K562 (cell line): ENCODE data around the gene CPOX. TPM values are rescaled to one million over a fixed set of nuclear protein-coding genes. Genes with fewer than 3 reads are reported as not detected.

Experiments used
- ATAC-seq: fragments of 200-7000 bp; cut with Tn5 transposase; 3 replicates; pipeline ENCODE4 v1.9.1; 2020; ENCODE audit warnings: moderate library complexity
- BruUV-seq: library from RNA; stranded (reverse); fragments of 400-500 nt; replicated peaks from 2 replicates; lab custom pipeline; 2021; lab: Mats Ljungman, UMichigan
- CTCF ChIA-PET: fragments of 300-600 bp; formaldehyde crosslinking; extraction: SDS; loops from one replicate; lab custom pipeline; 2021; ENCODE audit warnings: low intra/inter-chr PET ratio; lab: Yijun Ruan, JAX
- POLR2A ChIA-PET: fragments of 300-600, 350-650 bp; sonication (Branson Sonifier 250); formaldehyde crosslinking; extraction: SDS; loops from one replicate; lab custom pipeline; 2021; ENCODE audit warnings: antibody characterized with exemption, inconsistent platforms; lab: Yijun Ruan, JAX
- DNase-seq, 4 experiments: peaks; one replicate each; pipeline versions ENCODE4 v3.0.0 to v3.0.0-alpha.2; 2011 to 2018; ENCODE audit warnings: low spot score in 3 of 4, mixed read lengths in 3 of 4; ENCODE audit errors: extremely low read depth in 1 of 4
- FAIRE-seq: peaks from 2 replicates; lab custom pipeline; 2011; peaks lifted over from hg19 to GRCh38; lab: Jason Lieb, UNC
- H2AFZ ChIP-seq: 2 replicates; pipeline ENCODE4 v1.6.0; 2011; ENCODE audit warnings: low read depth, low read length, control low read depth, inconsistent platforms
- H3K27ac ChIP-seq: fragments of 200-600 bp; 3 replicates; pipeline ENCODE4 v1.8.0; 2011; ENCODE audit warnings: low read depth, mild to moderate bottlenecking, control low read depth, inconsistent platforms, low read length, moderate library complexity, mixed read lengths; ENCODE audit errors: extremely low read depth
- H3K27me3 ChIP-seq, 2 experiments: fragments of 300-600 bp in 1 of 2; 2 replicates in 1 of 2; 3 replicates in 1 of 2; pipeline versions ENCODE4 v1.6.0 to v1.8.0; 2011; ENCODE audit warnings: inconsistent platforms in 2 of 2, low read length in 2 of 2, mild to moderate bottlenecking in 1 of 2, mixed read lengths in 1 of 2, moderate library complexity in 1 of 2; ENCODE audit not compliant: control insufficient read depth in 2 of 2, insufficient read depth in 2 of 2
- H3K36me3 ChIP-seq: fragments of 300-600 bp; 3 replicates; pipeline ENCODE4 v1.8.0; 2011; ENCODE audit warnings: mild to moderate bottlenecking, low read length, inconsistent platforms; ENCODE audit not compliant: control insufficient read depth, insufficient read depth
- H3K4me1 ChIP-seq, 2 experiments: fragments of 200-600 bp in 1 of 2; replicated peaks in 1 of 2; 2 replicates in 1 of 2; 3 replicates in 1 of 2; pipeline versions ENCODE4 v1.5.1 to v1.8.0; 2011; ENCODE audit warnings: inconsistent platforms in 2 of 2, low read length in 2 of 2, mild to moderate bottlenecking in 1 of 2, mixed read lengths in 1 of 2, moderate library complexity in 1 of 2; ENCODE audit not compliant: control insufficient read depth in 2 of 2, insufficient read depth in 2 of 2
- H3K4me2 ChIP-seq: 2 replicates; pipeline ENCODE4 v1.6.1; 2011; ENCODE audit warnings: low read length, control low read depth, inconsistent platforms, mixed read lengths; ENCODE audit not compliant: insufficient read depth
- H3K4me3 ChIP-seq: fragments of 200-600 bp; sonication (generic), shearing (Covaris generic); 2 replicates; pipeline ENCODE4 v1.5.1; 2016; ENCODE audit warnings: control low read depth, inconsistent platforms
- H3K79me2 ChIP-seq: fragments of 200-600 bp; 3 replicates; pipeline ENCODE4 v1.8.0; 2011; ENCODE audit warnings: low read length, inconsistent platforms; ENCODE audit not compliant: control insufficient read depth, insufficient read depth
- H3K9ac ChIP-seq, 2 experiments: 2 replicates each; pipeline versions ENCODE4 v1.6.0 to v1.6.1; 2011; ENCODE audit warnings: low read depth in 2 of 2, low read length in 2 of 2, control low read depth in 1 of 2, inconsistent platforms in 1 of 2, mild to moderate bottlenecking in 1 of 2, mixed read lengths in 1 of 2; ENCODE audit not compliant: insufficient read depth in 1 of 2
- H3K9me1 ChIP-seq: one replicate; pipeline ENCODE4 v1.6.0; 2011; ENCODE audit warnings: inconsistent platforms, mild to moderate bottlenecking, low read length, moderate library complexity; ENCODE audit not compliant: control insufficient read depth, insufficient read depth
- H3K9me3 ChIP-seq: replicated peaks from 2 replicates; pipeline ENCODE4 v1.5.1; 2011; ENCODE audit warnings: low read depth, low read length, inconsistent platforms; ENCODE audit not compliant: control insufficient read depth, insufficient read depth
- H4K20me1 ChIP-seq: replicated peaks from 2 replicates; pipeline ENCODE4 v1.6.1; 2011; ENCODE audit warnings: low read length, inconsistent platforms, mixed read lengths; ENCODE audit not compliant: control insufficient read depth, insufficient read depth
- DDX20 ChIP-seq: fragments of 450-650 bp; IDR thresholded peaks from 2 replicates; pipeline ENCODE4 v1.6.1; 2016; ENCODE audit warnings: missing genetic modification characterization, low read depth, mild to moderate bottlenecking, missing compliant biosample characterization, moderate library complexity
- FUS ChIP-seq: fragments of 200-400 bp; formaldehyde crosslinking; optimal IDR thresholded peaks from 2 replicates; pipeline ENCODE3; 2017; ENCODE audit warnings: low read depth, low read length
- GABPB2 ChIP-seq: fragments of 250-450 bp; sonication (Bioruptor Pico); conservative IDR thresholded peaks from 2 replicates; pipeline ENCODE4 v1.5.1; 2021; ENCODE audit warnings: mild to moderate bottlenecking
- GATAD2A ChIP-seq: fragments of 450-650 bp; IDR thresholded peaks from 2 replicates; pipeline ENCODE4 v1.6.1; 2017
- HDAC1 ChIP-seq, 2 experiments: fragments of 450-650 bp; IDR thresholded peaks; 2 replicates each; pipeline ENCODE4 v1.6.1; 2016 to 2017; ENCODE audit warnings: inconsistent platforms in 1 of 2, mild to moderate bottlenecking in 1 of 2, moderate library complexity in 1 of 2
- HOXB6 ChIP-seq: fragments of 250-450 bp; sonication (Bioruptor Pico); IDR thresholded peaks from 2 replicates; pipeline ENCODE4 v1.5.1; 2022; ENCODE audit warnings: mild to moderate bottlenecking, borderline replicate concordance
- POLR2AphosphoS2 ChIP-seq: IDR thresholded peaks from 2 replicates; pipeline ENCODE4 v1.6.1; 2012; ENCODE audit warnings: low read length, improper control_type of control experiment
- PPARD ChIP-seq: fragments of 250-450 bp; sonication (Bioruptor Pico); IDR thresholded peaks from 2 replicates; pipeline ENCODE4 v1.8.0; 2022; ENCODE audit warnings: inconsistent platforms, mild to moderate bottlenecking, moderate library complexity
- PREB ChIP-seq: sonication (generic); formaldehyde crosslinking; IDR thresholded peaks from 2 replicates; pipeline ENCODE4 v1.8.1; 2023; ENCODE audit warnings: mild to moderate bottlenecking, missing genetic modification reagents
- PTBP1 ChIP-seq: fragments of 200-400 bp; formaldehyde crosslinking; IDR thresholded peaks from 2 replicates; pipeline ENCODE4 v1.6.1; 2017; ENCODE audit warnings: low read depth, low read length
- SAFB ChIP-seq: fragments of 200-400 bp; formaldehyde crosslinking; IDR thresholded peaks from 2 replicates; pipeline ENCODE4 v1.6.1; 2017; ENCODE audit warnings: low read depth, low read length, borderline replicate concordance
- SAFB2 ChIP-seq: fragments of 200-400 bp; formaldehyde crosslinking; IDR thresholded peaks from 2 replicates; pipeline ENCODE4 v1.6.1; 2018; ENCODE audit warnings: borderline replicate concordance, low read length, low read depth, moderate library complexity; ENCODE audit not compliant: severe bottlenecking
- TCFL5 ChIP-seq: fragments of 250-450 bp; sonication (Bioruptor Pico); conservative IDR thresholded peaks from 2 replicates; pipeline ENCODE4 v1.6.1; 2021; ENCODE audit warnings: mild to moderate bottlenecking, moderate library complexity, matching md5 sums
- ZBTB17 ChIP-seq: fragments of 450-650 bp; formaldehyde crosslinking; IDR thresholded peaks from 2 replicates; pipeline ENCODE4 v1.4.0; 2020; ENCODE audit warnings: mild to moderate bottlenecking
- ZNF778 ChIP-seq: fragments of 450-650 bp; formaldehyde crosslinking; IDR thresholded peaks from 2 replicates; pipeline ENCODE4 v1.4.0; 2020; ENCODE audit warnings: mild to moderate bottlenecking, moderate library complexity
- WGBS: fragments of 100-300 bp; shearing (Covaris generic); methylation state at CpG from one replicate; pipeline ENCODE4 v1.1.6; 2016; ENCODE audit warnings: low coverage, mixed read lengths; ENCODE audit not compliant: insufficient coverage; ENCODE audit errors: missing lambda C conversion rate; 5-methylcytosine and 5-hydroxymethylcytosine counted together
- in situ Hi-C: fragments of 300-500 bp; cut with MboI; formaldehyde crosslinking; loops from 4 replicates; pipeline ENCODE4 v1.15.0; 2018; ENCODE audit warnings: inconsistent platforms, mixed read lengths
- intact Hi-C: fragments of 100-400 bp; cut with micrococcal nuclease; formaldehyde crosslinking; loops from 2 replicates; pipeline ENCODE4 v1.14.2; 2022
- polyA plus RNA-seq, 8 experiments: library from polyadenylated mRNA; depleted of rRNA in 4 of 8; stranded (reverse) in 5 of 8; unstranded in 3 of 8; fragments of >200 nt; fragmentation: Nextera tagmentation in 2 of 8; fragmentation: Illumina TruSeq in 1 of 8; extraction: Ambion mirVana in 2 of 8; extraction: Trizol in 1 of 8; gene quantifications; 2 replicates each; pipeline versions ENCODE4 v1.2.1 to v1.2.3, GENCODE V29; 2011 to 2014; ENCODE audit warnings: inconsistent platforms in 1 of 8, missing spikeins in 1 of 8
- total RNA-seq, 7 experiments: library from RNA; depleted of rRNA in 6 of 7; stranded (reverse); fragments of >200 nt in 6 of 7; fragmentation: Illumina TruSeq in 2 of 7; extraction: Trizol in 2 of 7; gene quantifications; 2 replicates each; pipeline versions ENCODE4 v1.2.1 to v1.2.3, GENCODE V29; 2011 to 2021; ENCODE audit warnings: low replicate concordance in 1 of 7
- TF ChIP-seq, protein P1 (sequence below): fragments of 450-650 bp; IDR thresholded peaks from 2 replicates; pipeline ENCODE4 v1.6.1; 2017; ENCODE audit warnings: antibody characterized with exemption, mild to moderate bottlenecking

The CPOX gene
- total and polyA plus RNA-seq, 9 of the 15 experiments (the other 6 are each of a cell fraction or from before 2014, with no cell fraction given), result 14.6 to 82.1 (median 24.8) TPM

- TF ChIP-seq, protein P1, sequence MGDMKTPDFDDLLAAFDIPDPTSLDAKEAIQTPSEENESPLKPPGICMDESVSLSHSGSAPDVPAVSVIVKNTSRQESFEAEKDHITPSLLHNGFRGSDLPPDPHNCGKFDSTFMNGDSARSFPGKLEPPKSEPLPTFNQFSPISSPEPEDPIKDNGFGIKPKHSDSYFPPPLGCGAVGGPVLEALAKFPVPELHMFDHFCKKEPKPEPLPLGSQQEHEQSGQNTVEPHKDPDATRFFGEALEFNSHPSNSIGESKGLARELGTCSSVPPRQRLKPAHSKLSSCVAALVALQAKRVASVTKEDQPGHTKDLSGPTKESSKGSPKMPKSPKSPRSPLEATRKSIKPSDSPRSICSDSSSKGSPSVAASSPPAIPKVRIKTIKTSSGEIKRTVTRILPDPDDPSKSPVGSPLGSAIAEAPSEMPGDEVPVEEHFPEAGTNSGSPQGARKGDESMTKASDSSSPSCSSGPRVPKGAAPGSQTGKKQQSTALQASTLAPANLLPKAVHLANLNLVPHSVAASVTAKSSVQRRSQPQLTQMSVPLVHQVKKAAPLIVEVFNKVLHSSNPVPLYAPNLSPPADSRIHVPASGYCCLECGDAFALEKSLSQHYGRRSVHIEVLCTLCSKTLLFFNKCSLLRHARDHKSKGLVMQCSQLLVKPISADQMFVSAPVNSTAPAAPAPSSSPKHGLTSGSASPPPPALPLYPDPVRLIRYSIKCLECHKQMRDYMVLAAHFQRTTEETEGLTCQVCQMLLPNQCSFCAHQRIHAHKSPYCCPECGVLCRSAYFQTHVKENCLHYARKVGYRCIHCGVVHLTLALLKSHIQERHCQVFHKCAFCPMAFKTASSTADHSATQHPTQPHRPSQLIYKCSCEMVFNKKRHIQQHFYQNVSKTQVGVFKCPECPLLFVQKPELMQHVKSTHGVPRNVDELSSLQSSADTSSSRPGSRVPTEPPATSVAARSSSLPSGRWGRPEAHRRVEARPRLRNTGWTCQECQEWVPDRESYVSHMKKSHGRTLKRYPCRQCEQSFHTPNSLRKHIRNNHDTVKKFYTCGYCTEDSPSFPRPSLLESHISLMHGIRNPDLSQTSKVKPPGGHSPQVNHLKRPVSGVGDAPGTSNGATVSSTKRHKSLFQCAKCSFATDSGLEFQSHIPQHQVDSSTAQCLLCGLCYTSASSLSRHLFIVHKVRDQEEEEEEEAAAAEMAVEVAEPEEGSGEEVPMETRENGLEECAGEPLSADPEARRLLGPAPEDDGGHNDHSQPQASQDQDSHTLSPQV, result peak; percentile 40; the same call in 1 of the 2 replicates
These were observed 1.4 kb upstream of the CPOX start (continued) for GRCh38 chr3:98594628-98595324.

DNA sequence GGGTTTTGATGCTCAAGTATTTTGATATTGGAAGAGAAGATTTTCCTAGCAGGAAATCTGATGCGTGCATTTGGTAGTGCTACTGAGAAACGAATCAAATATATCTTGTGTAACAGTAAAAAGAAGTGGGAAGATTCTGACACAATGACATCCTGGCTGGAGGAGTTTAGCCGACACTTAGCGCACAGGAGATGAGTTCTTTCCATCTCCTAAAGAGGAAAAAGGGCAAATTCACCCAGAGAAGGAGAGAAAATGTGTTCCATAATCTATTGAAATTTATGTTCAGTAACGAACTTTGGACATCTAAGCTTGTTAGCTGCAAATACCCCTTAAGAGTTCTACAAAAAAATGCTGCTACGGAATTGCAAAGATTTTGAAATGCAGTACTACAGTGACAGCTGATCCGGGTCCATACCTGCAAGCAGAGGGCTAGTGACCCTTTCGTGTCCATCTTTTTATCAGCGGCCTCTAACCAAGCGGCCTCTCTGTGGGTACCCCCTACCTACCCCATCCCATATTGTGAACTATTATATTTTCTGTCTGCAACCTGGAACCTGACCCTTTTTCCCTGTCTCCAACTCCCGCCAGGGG lies 971 bp downstream of the CPOX start:
- Histone ChIP-seq H3K9me3 (no peaks in the 10 kb centered on the region; the same call in 1 of the 2 replicates), H3K4me1 (peaks cover 14 to 24% of the 10 kb centered on the region in 2 experiments; a peak in 4 of 5 replicates), H3K79me2 (peaks cover 54% of the 10 kb centered on the region), H2AFZ (no peak overlapping the region), H3K4me3 (peak overlapping the region; percentile 83), H3K36me3 (peaks cover 38% of the 10 kb centered on the region), H3K9ac (peak overlapping the region; percentile 59 to 93), H4K20me1 (no peaks in the 10 kb centered on the region), H3K27me3 (no peaks in the 10 kb centered on the region), H3K9me1 (no peaks in the 10 kb centered on the region), H3K27ac (peak overlapping the region; percentile 84; the same call in 2 of the 3 replicates), H3K4me2 (peak overlapping the region; percentile 87)
- BruUV-seq, result no TSS peak
- 3% methylated on average over 10 of the region's 11 CpGs for WGBS
- in situ Hi-C loops (no loop called here), intact Hi-C loops (loop anchor here (10.0 kb wide), 1 partner anchor 558 kb away; the partner anchor contains the start of gene GABRR3)
- no peak for FAIRE-seq
- ChIA-PET POLR2A (interaction anchor here (1.0 kb wide), 1 partner anchor 8 kb away, joined by 3 read pairs; no protein-coding TSS in a partner anchor), CTCF (no interaction called here)
- ATAC-seq, result no peak
- DNase-seq, result no peak
- TF ChIP-seq HDAC1 (IDR thresholded peaks at IDR 0.05), result no peak
- TF ChIP-seq FUS, result no peak
- TF ChIP-seq TCFL5 (CRISPR knock-in tag), result no peak
- TF ChIP-seq SAFB2, result no peak
- TF ChIP-seq PREB (CRISPR knock-in tag), result no peak
- no peak for TF ChIP-seq PPARD
- TF ChIP-seq HOXB6 (CRISPR knock-in tag), result no peak
- no peak for TF ChIP-seq GABPB2 (CRISPR knock-in tag)
- TF ChIP-seq ZNF778, result no peak
- TF ChIP-seq POLR2AphosphoS2, result no peak
- no peak for TF ChIP-seq DDX20 (tag)
- TF ChIP-seq ZBTB17, result no peak
- no peak for TF ChIP-seq SAFB
- TF ChIP-seq PTBP1, result no peak
- TF ChIP-seq GATAD2A, result no peak
